HL-60/S4 treated with retinoic acid at 250 ng/mL for 4 days and 3 days (cell line): Measurements from ENCODE around the gene MMP24.

Source experiments
- in situ Hi-C: fragments of 300-500 bp; cut with MboI; formaldehyde crosslinking; loops from 2 replicates; pipeline ENCODE4 v1.7.0; 2022; ENCODE audit warnings: low sequenced_read_pairs

The MMP24 gene

DNA sequence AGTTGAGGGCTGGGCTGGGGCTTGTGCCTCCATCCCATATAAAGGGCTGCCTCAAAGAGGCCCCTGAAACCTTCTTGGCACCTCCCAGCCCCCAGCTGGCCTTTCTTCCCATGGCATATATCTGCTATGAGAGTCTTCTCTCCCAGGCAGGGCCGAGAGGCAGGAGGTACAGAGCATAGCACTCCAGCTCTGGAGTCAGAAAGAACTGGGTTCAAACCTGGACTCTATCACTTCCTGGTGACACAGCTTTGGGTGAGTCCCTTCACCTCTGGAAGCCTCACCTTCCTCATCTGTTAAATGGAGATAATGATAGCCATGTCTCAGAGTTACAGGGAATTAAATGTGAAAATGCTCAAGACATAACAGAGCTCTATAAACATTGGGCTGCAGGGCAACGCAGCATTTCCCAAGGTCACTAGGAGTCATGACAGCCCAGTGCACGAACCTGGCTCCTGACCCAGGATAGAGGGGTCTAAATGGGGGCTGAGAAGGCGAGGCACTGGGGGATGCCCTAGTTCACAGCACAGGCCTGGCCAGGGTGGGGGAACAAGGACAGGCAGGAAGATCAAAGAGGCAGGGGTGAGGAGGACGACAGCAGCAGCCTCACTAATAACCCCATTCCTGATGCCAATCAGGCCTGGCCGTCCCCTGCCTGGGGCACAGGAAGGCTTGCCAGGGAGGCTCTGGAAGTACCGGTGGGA lies 63.8 kb downstream of the MMP24 start:
- in situ Hi-C loops, result no loop called here

GRCh38 chr20:35290887-35291417 lies 64.5 kb downstream of the MMP24 start:
- in situ Hi-C loops, result no loop called here

DNA sequence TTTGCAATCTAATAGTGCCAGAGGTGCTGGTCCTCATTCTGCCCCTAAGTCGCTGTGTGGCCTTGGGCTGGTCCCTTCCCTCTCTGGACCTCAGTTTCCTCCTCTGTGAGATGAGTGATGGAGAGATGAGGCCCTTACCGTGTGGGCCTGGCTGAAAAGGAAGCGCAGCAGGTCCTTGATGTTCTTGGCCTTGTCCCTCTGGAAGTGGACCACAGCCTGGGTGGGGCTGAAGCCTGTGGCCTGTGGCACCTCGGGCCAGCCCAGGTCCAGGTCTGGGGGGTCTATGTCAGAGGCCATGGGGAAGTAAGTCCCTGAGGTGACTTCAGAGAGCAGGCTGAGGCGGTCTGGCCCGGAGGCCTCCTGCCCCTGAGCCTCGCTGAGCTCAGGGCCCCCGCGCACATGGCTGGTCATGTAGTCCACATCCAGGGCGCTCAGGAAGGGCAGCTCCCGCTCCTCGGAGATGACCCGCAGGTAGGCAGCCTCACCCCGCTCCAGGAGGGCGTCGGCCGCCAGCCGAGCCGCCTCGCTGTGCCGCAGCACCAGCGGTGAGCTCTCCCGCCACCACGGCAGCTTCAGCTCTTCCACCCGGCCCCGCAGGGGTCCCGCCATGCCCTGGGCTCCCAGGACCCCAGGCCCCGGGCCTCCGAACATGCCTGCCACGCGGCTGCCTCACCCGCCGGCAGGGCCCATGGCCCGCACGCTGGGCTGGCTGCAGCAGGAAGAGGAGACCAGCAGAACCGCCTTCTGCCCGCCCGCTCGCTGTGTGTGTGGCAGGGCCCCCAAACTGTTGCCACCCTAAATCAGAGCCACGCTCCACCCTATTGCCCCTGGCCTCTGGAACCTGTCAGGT lies 65.4 kb downstream of the MMP24 start, which contains the start of gene FAM83C:
Gene FAM83C, minus strand, starts transcription at position 772 of the 850 bp plus-strand sequence. Its CDS starts 121 bp downstream, at position 651.
- in situ Hi-C loops, result no loop called here

DNA sequence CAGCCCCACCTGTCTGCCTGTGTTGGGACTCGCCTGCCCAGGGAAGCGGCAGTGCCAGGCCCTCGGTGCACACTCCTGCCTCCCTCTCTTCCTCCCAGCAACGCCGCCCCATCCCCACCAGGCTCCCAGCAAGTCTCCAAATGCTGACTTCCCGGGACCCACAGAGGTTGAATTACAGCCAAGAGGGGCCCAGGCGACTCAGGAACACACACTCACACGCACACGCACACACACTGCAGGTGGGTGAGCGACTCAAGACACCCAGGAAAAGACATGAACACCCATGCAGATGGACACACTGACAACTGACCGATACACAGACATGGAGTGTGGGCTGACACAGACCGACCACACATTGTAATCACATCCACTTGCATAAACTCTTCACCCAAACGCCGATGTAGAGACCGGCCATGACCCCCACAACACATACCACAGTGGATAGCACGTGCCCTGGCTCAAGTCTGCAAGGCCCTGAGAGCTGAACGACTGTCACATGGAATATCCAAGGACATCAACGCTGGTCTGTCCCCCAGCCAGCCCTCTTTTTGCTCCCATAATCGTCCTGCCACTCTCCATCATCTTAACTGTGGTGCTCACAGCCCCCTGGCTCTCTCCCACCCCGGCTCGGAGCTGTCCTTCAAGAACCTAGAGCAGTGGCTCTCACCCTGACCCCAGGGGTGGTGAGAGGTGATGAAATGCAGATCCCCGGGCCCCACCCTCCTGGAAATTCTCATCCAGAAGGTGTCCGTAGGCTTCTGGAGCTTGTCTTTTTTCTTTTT lies 66.2 kb downstream of the MMP24 start:
- in situ Hi-C loops, result no loop called here

DNA sequence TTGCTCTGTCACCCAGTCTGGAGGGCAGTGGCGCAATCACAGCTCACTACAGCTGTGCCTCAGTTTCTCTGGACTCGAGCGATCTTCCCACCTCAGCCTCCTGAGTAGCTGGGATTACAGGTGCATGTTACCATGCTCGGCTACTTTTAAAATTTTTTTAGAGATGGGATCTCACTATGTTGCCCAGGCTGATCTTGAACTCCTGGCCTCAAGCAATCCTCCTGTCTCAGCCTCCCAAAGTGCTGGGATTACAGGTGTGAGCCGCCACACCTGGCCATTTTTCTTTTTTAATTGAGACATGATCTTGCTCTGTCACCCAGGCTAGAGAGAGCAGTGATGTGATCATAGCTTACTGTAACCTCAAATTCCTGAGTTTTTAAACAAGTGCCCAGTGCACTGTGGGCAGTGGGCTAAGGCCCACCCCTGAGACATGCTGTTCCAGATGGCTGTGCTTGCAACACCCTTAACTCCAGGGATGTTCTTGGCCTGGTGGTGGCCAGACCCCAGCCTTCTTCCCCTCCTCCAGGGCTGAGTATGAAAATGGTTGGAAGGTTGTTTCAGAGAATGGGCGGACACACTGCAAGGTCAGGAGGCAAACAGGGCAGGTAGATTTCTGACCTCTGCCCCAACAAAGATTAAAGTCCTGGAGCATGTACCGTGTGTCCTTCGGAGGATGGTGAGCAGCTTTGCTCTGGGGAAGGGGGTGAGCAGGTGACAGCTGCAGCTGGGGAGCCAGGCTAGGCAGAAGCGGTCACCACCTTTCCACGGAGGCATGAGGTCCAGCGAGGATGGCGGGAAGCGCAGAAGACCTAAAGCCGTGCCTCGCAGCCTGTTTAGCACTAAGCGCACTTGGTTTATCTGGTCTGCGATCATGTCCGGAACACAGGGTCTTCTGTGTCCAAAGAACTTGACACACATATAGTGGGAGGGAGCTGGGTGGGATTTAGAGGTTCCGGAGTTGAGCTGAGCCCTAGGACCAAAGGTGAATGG lies 67.1 kb downstream of the MMP24 start:
- in situ Hi-C loops, result no loop called here

GRCh38 chr20:35294293-35294685 lies 67.8 kb downstream of the MMP24 start:
- in situ Hi-C loops, result no loop called here

DNA sequence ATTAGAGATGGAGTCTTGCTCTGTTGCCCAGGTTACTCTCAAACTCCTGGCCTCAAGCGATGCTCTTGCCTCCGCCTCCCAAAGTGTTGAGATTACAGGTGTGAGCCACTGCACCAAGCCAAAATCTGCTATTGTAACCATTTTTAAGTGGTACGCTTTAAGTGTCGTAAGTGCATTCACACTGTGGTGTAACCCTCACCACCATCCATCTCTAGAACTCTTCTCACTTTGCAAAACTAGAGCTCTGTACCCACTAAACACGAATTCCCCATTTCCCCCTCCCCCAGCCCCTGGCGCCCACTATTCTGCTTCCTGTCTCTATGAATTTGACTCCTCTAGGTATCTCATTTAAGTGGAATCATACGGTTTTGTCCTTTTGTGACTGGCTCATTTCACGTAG lies 68.6 kb downstream of the MMP24 start:
- in situ Hi-C loops, result no loop called here

DNA sequence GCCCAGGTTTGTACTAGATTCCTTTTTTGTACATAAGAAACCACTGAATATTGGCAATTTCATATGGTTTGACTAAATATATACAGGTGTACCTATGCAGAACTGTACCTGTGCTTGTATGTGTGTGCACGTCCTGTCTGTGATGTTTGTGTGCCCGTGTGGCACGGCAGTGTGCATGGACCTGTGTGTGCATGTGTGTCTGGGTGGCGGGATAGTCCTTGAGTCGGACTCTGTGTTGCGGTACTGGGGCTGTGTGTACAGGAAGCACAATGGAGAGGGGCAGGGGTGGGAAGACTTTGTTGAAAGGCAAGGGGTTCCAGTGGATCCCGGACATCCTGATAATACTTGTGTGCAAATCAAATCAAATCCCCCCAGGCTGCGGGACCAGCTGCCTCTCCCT lies 69.2 kb downstream of the MMP24 start:
- in situ Hi-C loops, result no loop called here

DNA sequence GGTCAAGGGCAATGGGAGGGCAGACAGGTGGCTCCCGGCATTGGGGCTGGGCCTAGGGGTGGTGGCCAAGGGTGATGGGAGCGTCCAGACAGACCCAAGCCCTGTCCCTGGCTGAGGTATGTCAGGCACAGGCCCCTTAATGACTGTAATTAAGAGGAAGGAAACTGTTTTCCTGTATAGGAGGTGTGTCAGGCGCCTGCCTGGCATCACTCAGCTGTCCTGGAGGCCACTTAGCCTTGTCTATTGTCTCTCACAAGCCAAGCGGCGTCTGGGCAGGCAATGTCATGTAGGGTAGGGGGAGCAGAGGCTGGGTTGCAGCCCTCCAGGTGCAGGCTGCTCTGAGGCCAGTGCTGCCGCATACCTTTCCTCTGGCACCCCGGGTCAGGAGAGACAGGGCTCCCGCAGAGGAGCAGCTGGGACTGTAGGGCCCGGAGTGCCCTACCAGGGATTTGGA lies 69.6 kb downstream of the MMP24 start:
- in situ Hi-C loops, result no loop called here

DNA sequence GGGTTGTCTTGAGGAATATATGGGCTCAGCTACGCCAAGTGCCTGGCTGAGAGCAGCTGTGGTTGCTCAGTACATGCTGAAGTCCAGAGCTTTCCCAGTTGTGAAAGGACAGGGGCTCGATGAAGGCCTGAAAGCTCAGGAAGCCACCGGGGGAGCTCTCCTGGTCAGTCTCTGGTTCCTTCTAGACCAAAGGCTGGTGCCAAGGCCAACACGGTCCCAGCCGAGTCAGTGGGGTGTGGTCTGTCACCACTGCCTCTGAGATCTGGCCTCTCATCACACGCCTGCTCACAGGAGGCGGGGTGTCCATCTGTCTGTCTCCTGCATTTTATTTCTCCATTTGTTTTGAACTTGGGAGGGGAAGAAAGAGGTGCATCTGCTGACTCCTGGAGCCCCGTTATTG lies 70.7 kb downstream of the MMP24 start:
- in situ Hi-C loops, result no loop called here

- in situ Hi-C loops, result no loop called here
Measured at GRCh38 chr20:35297740-35298139, 71.2 kb downstream of the MMP24 start.

GRCh38 chr20:35298264-35298663 lies 71.8 kb downstream of the MMP24 start:
- in situ Hi-C loops, result no loop called here

DNA sequence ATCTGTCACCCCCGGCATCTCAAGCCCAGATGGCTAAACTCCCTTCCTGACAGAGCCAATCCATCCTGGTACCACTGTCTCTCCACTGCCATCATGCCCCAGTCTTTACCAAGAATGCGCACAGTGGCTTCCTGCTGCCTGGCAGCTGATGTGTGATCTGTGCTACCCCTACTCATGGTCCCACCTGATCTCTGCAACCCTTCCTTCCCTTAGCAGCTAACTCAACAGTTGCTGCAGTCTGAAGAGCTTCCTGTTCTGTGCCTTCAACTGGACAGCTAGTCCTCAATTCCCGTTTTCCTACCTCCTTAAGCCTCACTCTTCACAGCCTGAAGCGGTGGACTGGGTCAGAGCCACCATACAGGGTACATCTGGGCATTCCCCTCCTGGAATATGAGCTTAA lies 73.3 kb downstream of the MMP24 start:
- in situ Hi-C loops, result loop anchor here (10.0 kb wide), 1 partner anchor 145 kb away; no protein-coding TSS in a partner anchor

- in situ Hi-C loops, result loop anchor here (10.0 kb wide), 1 partner anchor 144 kb away; no protein-coding TSS in a partner anchor
Measured at GRCh38 chr20:35300469-35301262, 74.2 kb downstream of the MMP24 start.

DNA sequence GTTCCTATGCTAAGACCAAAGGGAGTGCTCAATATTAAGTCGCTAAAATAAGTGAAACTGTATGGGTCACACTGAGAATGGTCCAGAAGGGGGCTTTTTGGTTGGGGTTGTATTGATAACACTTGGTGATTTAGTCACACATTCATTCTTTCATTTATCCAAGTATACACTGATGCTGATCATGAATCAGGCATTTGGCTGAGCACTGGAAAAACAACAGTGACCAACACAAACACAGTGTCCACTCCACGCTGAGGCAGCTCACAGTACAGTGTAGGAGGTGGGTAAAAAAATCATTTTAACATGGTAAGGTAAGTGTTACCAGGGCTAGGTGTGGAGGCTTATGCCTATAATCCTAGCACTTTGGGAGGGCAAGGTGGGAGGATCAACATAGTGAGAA lies 74.9 kb downstream of the MMP24 start:
- in situ Hi-C loops, result loop anchor here (10.0 kb wide), 1 partner anchor 143 kb away; no protein-coding TSS in a partner anchor

DNA sequence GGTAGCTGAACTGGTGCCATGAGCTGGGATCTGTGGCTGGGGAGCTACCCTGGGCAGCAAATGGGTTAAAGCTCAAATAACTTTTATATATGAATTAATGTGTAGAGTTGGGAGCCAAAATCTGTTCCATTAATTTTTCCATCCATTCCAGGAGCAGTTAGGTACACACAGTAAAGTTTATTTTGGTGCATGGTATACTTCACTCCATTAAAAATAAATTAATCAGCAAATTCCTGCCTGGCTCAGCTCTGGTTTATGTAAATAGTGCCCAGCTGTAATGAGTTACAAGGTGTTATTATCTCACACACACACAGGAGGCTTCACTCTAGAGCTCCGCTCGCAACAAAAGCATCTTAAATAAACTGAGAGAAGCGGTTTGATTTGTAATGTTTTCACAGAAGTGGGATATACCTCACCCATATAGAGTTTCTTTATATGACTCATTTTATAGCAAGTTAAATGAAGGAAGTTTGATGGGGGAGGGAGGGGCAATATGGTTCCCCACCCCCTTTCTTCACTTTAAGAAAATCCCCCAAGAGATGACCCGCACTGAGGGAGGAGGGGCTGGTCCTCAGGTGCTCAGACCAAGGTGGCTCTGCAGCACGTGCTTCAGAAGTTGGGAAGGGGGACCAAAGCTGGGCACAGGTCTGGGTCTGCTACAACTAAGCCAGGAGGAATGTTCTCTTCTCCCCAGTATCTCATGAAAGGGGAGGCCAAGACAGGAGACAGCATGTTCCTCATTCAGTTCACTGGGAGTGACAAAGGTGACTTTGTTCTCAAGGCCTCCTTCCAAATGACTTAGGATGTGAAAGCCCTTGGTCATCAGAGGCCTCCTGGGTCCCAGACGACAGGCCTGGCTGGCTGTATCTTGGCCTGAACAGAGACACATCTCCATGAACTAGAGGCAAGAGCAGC lies 76.2 kb downstream of the MMP24 start:
- in situ Hi-C loops, result loop anchor here (10.0 kb wide), 1 partner anchor 142 kb away; no protein-coding TSS in a partner anchor

DNA sequence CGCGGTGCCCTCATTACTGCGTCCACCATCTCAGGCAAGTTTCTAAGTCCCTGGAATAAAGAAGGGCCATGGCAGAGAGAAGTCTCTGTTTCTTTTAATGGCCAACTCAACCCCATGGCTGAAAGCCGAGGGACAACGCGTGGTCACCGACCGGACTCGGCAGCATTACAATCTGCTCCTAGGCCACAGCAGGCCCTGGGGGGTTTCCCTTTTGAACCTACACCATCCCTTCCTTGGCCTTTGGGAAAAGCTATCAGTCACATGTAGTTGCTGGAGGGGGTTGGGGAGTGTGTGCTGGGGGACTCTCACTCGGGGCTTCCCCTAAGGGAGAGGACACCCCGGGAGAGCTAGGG lies 76.9 kb downstream of the MMP24 start:
- in situ Hi-C loops, result loop anchor here (10.0 kb wide), 1 partner anchor 141 kb away; no protein-coding TSS in a partner anchor
